Memory B cell (primary cell): ENCODE data around the gene DTX2.
"Not testable (repeated sequence)": the region's sequence is repeated elsewhere in the genome, so short reads cannot be mapped to it uniquely, and the experiment has no call there.

ENCODE experiments used
- ATAC-seq: fragments of 150-1000 bp; cut with Tn5 transposase; 2 replicates; pipeline ENCODE4 v1.10.0; 2021; ENCODE audit warnings: low read depth, mild to moderate bottlenecking, moderate library complexity
- DNase-seq, 2 donors: peaks; one replicate each; pipeline ENCODE4 v3.0.0; 2022; ENCODE audit warnings: low spot score in 2 of 2
- H3K27ac Mint-ChIP-seq: one replicate; pipeline ENCODE4 v1.8.0; 2022; ENCODE audit warnings: mild to moderate bottlenecking, moderate library complexity, mixed read lengths
- H3K27me3 Mint-ChIP-seq: one replicate; pipeline ENCODE4 v1.8.0; 2022; ENCODE audit warnings: mixed read lengths
- H3K36me3 Mint-ChIP-seq: one replicate; pipeline ENCODE4 v1.8.0; 2022; ENCODE audit warnings: mild to moderate bottlenecking, mixed read lengths
- H3K4me1 Mint-ChIP-seq: one replicate; pipeline ENCODE4 v1.8.0; 2022; ENCODE audit warnings: mixed read lengths
- H3K4me3 Mint-ChIP-seq: one replicate; pipeline ENCODE4 v1.8.0; 2022; ENCODE audit warnings: mild to moderate bottlenecking, moderate library complexity, mixed read lengths
- H3K9me3 Mint-ChIP-seq: one replicate; pipeline ENCODE4 v1.8.0; 2022; ENCODE audit warnings: mixed read lengths

The DTX2 gene

GRCh38 chr7:76543197-76543596 lies 81.7 kb downstream of the DTX2 start, which contains the start of gene SPDYE16:
Gene SPDYE16 (minus strand): TSS chr7:76543297. CDS start chr7:76541459, 1,838 bp downstream.
- H3K27me3 Mint-ChIP-seq, H3K27ac Mint-ChIP-seq, DNase-seq, ATAC-seq, H3K4me1 Mint-ChIP-seq, H3K9me3 Mint-ChIP-seq, H3K36me3 Mint-ChIP-seq, H3K4me3 Mint-ChIP-seq: not testable (repeated sequence)

- H3K4me1 Mint-ChIP-seq, H3K36me3 Mint-ChIP-seq, H3K27me3 Mint-ChIP-seq: not testable (repeated sequence)
These were observed 87.7 kb downstream of the DTX2 start for GRCh38 chr7:76549025-76549854.

GRCh38 chr7:76549855-76550248 lies 88.3 kb downstream of the DTX2 start:
- peak in 1 of 2 donors; percentile 10 for DNase-seq
- Mint-ChIP-seq H3K4me3 (peak overlapping the region; percentile 94), H3K27ac (peak overlapping the region; percentile 90)
- H3K4me1 Mint-ChIP-seq, H3K36me3 Mint-ChIP-seq, H3K27me3 Mint-ChIP-seq, H3K9me3 Mint-ChIP-seq, ATAC-seq: not testable (repeated sequence)

More at GRCh38 chr7:76549025-76549854, 87.7 kb downstream of the DTX2 start:
- Mint-ChIP-seq H3K27ac (peak overlapping the region; percentile 90), H3K4me3 (peak overlapping the region; percentile 94)
- peak; percentile 97 for ATAC-seq
- H3K9me3 Mint-ChIP-seq, result not testable (repeated sequence)
- DNase-seq, result peak; percentile 49 to 62

- not testable (repeated sequence) for H3K4me3 Mint-ChIP-seq, H3K36me3 Mint-ChIP-seq, H3K9me3 Mint-ChIP-seq, H3K27ac Mint-ChIP-seq, H3K27me3 Mint-ChIP-seq, ATAC-seq, DNase-seq, H3K4me1 Mint-ChIP-seq
These were observed 90.5 kb downstream of the DTX2 start for GRCh38 chr7:76551992-76552391.
